Transverse colon (tissue), 4 donors: ENCODE results near the gene TNP2.

Experiments
- CTCF ChIP-seq, 5 experiments: fragments of 200-600 bp in 3 of 5; fragments of 450-650 bp in 2 of 5; sonication (generic) in 3 of 5; IDR thresholded peaks; 1 replicate in 2 of 5; 2 replicates in 3 of 5; pipeline ENCODE4 v1.5.1; 2016 to 2017; ENCODE audit warnings: antibody characterized with exemption in 5 of 5, inconsistent platforms in 3 of 5, mild to moderate bottlenecking in 2 of 5, moderate library complexity in 1 of 5
- EP300 ChIP-seq: sonication (generic); formaldehyde crosslinking; IDR thresholded peaks from one replicate; pipeline ENCODE4 v1.6.1; 2017; ENCODE audit warnings: antibody characterized with exemption, low read depth
- POLR2A ChIP-seq: fragments of 450-650 bp; IDR thresholded peaks from one replicate; pipeline ENCODE4 v1.6.1; 2016; ENCODE audit warnings: antibody characterized with exemption, mild to moderate bottlenecking, moderate library complexity
- POLR2AphosphoS5 ChIP-seq, 3 donors: sonication (generic); formaldehyde crosslinking; IDR thresholded peaks; one replicate each; pipeline ENCODE4 v1.6.1; 2016; ENCODE audit warnings: antibody characterized with exemption in 3 of 3

- TF ChIP-seq POLR2A, result no peak
- no peak for TF ChIP-seq CTCF (IDR thresholded peaks at IDR 0.05)
- no peak for TF ChIP-seq POLR2AphosphoS5 (IDR thresholded peaks at IDR 0.05)
- no peak for TF ChIP-seq EP300
Measured at GRCh38 chr16:11251525-11252481, 17.3 kb downstream of the TNP2 start.
